Thoracic aorta (tissue), 2 donors: ENCODE data around the gene EMX1. TPM values are rescaled to one million over a fixed set of nuclear protein-coding genes. Genes with fewer than 3 reads are reported as not detected.

Experiments
- ATAC-seq: fragments of 150-250 bp; one replicate; pipeline ENCODE4 v1.8.0; 2017; ENCODE audit warnings: low read depth; ENCODE audit not compliant: insufficient number of reproducible peaks, low FRiP score
- DNase-seq: peaks from one replicate; pipeline ENCODE4 v3.0.0-alpha.2; 2020; ENCODE audit warnings: low spot score
- H3K27ac ChIP-seq, 2 donors: fragments of 200-600 bp; sonication (generic); 1 replicate in 1 of 2; 2 replicates in 1 of 2; pipeline ENCODE4 v1.5.1; 2016; ENCODE audit warnings: mild to moderate bottlenecking in 2 of 2, moderate library complexity in 2 of 2
- H3K27me3 ChIP-seq: fragments of 200-600 bp; sonication (generic); replicated peaks from 2 replicates; pipeline ENCODE4 v1.6.0; 2016; ENCODE audit warnings: mild to moderate bottlenecking; ENCODE audit not compliant: insufficient read depth
- H3K36me3 ChIP-seq: fragments of 200-600 bp; sonication (generic); one replicate; pipeline ENCODE4 v1.5.1; 2016
- H3K4me1 ChIP-seq, 2 donors: fragments of 200-600 bp; sonication (generic); 1 replicate in 1 of 2; 2 replicates in 1 of 2; pipeline versions ENCODE4 v1.5.1 to v1.6.0; 2016; ENCODE audit warnings: low read depth in 2 of 2, mild to moderate bottlenecking in 1 of 2; ENCODE audit not compliant: control insufficient read depth in 1 of 2
- H3K4me3 ChIP-seq: fragments of 200-600 bp; sonication (generic); 2 replicates; pipeline ENCODE4 v1.5.1; 2016; ENCODE audit warnings: mild to moderate bottlenecking
- H3K9me3 ChIP-seq: fragments of 200-600 bp; sonication (generic); 2 replicates; pipeline ENCODE4 v1.5.1; 2016
- total RNA-seq, 2 donors: library from RNA; depleted of rRNA; stranded (reverse); fragments of >200 nt; gene quantifications; one replicate each; pipeline versions ENCODE4 v1.1.0 to v1.2.3, GENCODE V29; 2016
- TF ChIP-seq, protein P1 (sequence below): fragments of 200-600 bp; sonication (generic); IDR thresholded peaks from one replicate; pipeline ENCODE4 v1.5.1; 2019; ENCODE audit warnings: antibody characterized with exemption

Gene EMX1
- total RNA-seq, 2 donors from 2014 or later, result not detected

DNA sequence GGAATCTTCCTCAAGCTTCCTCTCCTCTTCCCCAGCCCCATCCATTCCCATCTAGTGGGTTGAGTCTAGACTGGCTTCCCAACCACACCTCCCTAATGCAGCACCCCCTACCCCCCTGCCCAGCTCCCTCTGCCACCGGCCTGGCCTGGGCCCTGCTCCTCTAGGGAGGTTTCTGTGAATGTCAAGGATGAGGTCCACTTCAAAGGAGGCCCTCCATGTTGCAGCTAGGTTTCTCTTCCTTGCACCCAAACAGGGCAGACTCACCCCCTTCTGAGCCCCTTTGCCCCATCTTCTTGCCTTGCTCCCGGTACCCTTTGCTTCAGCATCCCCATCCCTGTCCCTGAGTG lies 18.3 kb downstream of the EMX1 start:
- H3K4me1 ChIP-seq, result no peaks in the 10 kb centered on the region
- TF ChIP-seq, protein P1, sequence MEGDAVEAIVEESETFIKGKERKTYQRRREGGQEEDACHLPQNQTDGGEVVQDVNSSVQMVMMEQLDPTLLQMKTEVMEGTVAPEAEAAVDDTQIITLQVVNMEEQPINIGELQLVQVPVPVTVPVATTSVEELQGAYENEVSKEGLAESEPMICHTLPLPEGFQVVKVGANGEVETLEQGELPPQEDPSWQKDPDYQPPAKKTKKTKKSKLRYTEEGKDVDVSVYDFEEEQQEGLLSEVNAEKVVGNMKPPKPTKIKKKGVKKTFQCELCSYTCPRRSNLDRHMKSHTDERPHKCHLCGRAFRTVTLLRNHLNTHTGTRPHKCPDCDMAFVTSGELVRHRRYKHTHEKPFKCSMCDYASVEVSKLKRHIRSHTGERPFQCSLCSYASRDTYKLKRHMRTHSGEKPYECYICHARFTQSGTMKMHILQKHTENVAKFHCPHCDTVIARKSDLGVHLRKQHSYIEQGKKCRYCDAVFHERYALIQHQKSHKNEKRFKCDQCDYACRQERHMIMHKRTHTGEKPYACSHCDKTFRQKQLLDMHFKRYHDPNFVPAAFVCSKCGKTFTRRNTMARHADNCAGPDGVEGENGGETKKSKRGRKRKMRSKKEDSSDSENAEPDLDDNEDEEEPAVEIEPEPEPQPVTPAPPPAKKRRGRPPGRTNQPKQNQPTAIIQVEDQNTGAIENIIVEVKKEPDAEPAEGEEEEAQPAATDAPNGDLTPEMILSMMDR, result no peak
- no peaks in the 10 kb centered on the region for H3K9me3 ChIP-seq
- no peak for ATAC-seq
- no peaks in the 10 kb centered on the region for H3K27me3 ChIP-seq
- H3K27ac ChIP-seq, result no peak overlapping the region
- H3K36me3 ChIP-seq, result no peaks in the 10 kb centered on the region
- DNase-seq, result no peak
- no peak overlapping the region for H3K4me3 ChIP-seq

DNA sequence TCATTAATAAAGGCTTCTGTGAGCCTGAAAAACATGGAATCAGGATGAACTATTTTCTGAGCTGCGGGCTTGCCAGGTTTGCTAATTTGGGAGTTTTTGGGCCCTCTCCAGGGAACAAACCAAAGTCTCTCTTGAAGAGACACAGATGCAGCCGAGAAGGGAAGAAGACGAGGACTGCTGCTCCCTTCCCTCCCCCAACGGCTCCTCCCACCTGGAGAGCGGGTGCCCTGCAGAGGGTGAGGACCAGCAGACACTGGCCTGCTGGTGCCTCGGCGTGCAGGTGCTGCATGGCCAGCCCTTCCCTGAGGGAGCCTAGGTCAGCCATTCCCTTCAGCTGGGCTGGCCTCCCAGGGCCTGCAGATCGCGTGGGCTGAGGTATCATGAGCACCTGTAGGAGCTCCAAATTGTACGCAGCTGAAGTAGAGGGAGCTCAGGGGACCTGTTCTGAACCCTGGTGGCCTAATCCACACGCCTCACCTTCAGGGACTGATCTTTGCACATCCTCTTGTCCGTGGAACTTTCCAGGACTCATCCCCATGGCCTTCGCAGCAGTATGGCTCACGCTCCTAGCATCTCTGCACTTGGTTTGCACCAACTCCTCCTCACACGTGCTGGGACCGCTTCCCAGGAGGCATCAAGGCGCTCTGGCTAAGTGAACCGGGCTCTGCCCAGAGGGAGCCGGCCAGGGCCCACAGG lies 19.5 kb downstream of the EMX1 start:
- DNase-seq (no peak), ATAC-seq (no peak)
- no peaks in the 10 kb centered on the region for H3K9me3 ChIP-seq
- no peaks in the 10 kb centered on the region for H3K36me3 ChIP-seq
- H3K4me1 ChIP-seq, result no peaks in the 10 kb centered on the region
- TF ChIP-seq, protein P1, result no peak
- H3K27me3 ChIP-seq, result no peaks in the 10 kb centered on the region
- H3K27ac ChIP-seq, result no peak overlapping the region
- H3K4me3 ChIP-seq, result no peak overlapping the region

DNA sequence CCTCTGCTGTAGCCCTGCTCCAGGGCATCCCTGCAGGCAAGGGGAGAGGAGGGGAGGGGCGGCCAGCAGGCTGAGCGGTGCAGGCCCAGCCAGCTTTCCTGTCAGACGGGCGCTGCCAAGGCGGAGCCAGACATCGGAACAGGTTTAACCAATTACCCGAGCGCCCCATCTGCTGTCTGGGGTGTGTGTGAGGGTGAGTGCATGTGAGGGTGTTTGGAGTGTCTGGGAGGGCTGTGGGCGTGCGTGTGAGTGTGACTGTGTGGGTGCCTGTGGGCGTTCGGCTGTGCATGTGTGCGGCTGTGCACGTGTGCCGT lies 20.0 kb downstream of the EMX1 start:
- H3K36me3 ChIP-seq, result no peaks in the 10 kb centered on the region
- H3K9me3 ChIP-seq, result no peaks in the 10 kb centered on the region
- DNase-seq (no peak), ATAC-seq (no peak)
- H3K4me1 ChIP-seq, result no peaks in the 10 kb centered on the region
- H3K27me3 ChIP-seq, result no peaks in the 10 kb centered on the region
- H3K4me3 ChIP-seq, result no peak overlapping the region
- TF ChIP-seq, protein P1, result no peak
- no peak overlapping the region for H3K27ac ChIP-seq

DNA sequence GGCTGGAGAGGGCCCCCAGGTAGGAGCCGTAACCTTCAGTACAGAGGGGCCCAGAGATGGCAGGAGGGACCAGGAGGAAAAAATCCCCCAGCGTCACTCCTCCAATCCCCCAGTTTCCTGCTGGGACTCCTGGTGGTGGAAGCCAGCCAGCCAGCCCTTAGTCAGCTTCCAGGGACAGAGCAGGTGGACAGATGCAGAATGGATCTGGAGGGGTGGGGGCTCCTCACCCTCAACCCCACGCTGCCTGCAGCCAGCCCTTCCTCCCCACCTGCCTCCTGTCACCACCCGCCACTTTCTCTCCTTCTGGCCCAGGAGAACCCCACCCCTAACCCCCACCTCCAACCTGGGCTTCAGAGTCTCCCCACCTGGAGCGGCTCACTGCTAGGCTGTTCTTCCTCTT lies 21.1 kb downstream of the EMX1 start:
- TF ChIP-seq, protein P1, result no peak
- Histone ChIP-seq H3K27me3 (no peaks in the 10 kb centered on the region), H3K4me3 (no peak overlapping the region), H3K27ac (no peak overlapping the region), H3K36me3 (no peaks in the 10 kb centered on the region), H3K9me3 (no peaks in the 10 kb centered on the region), H3K4me1 (no peaks in the 10 kb centered on the region)
- no peak for ATAC-seq
- DNase-seq, result no peak

DNA sequence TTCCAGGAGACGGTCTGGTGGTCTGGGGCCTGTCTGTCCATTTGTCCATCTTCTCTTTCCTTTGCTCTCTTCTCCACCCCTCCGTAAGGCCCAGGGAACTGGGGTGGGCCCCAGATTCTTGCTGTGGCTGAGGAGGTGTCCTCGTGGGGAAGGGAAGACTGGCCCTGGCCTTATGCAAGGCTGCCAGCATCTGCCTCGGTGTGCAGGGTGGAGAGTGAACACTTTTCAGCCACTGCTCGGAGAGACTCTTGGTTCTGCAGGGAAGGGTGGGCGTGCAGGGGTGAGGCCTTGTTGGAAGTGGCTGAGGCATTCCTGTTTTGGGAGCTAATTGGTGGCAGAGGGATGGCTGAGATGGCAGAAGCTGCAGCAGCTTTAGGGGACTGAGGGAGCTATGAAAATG lies 23.0 kb downstream of the EMX1 start:
- Histone ChIP-seq H3K27ac (no peak overlapping the region), H3K36me3 (no peaks in the 10 kb centered on the region), H3K9me3 (no peaks in the 10 kb centered on the region), H3K27me3 (no peaks in the 10 kb centered on the region), H3K4me3 (no peak overlapping the region), H3K4me1 (no peaks in the 10 kb centered on the region)
- ATAC-seq (no peak), DNase-seq (no peak)
- TF ChIP-seq, protein P1, result no peak
